Measurements from ENCODE around the gene CCNJL.

DNA sequence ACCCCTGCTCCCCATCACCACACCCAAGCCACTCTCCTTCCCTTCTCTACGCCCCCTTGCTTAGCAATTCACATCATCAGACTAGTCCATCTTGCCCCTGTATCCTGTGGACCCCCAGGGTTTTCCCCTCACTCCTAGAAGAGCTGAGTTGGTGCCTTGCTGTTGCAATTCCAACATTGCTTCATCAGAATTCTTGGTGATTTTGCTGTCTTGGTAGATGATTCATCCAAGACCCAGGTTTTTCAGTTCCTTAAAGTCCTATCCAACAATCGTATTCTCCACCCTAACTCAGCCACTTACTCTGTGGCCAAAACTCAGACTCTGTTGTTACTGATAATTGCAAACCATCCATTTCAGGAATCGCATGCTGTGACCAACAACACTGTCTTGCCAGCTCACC lies 21.4 kb upstream of the CCNJL start:
- TF ChIP-seq POLR2AphosphoS5 (IDR thresholded peaks at IDR 0.05; ENCODE audit: insufficient read depth in 1 of 2, low read depth in 1 of 2) = no peak
- TF ChIP-seq, protein P1, sequence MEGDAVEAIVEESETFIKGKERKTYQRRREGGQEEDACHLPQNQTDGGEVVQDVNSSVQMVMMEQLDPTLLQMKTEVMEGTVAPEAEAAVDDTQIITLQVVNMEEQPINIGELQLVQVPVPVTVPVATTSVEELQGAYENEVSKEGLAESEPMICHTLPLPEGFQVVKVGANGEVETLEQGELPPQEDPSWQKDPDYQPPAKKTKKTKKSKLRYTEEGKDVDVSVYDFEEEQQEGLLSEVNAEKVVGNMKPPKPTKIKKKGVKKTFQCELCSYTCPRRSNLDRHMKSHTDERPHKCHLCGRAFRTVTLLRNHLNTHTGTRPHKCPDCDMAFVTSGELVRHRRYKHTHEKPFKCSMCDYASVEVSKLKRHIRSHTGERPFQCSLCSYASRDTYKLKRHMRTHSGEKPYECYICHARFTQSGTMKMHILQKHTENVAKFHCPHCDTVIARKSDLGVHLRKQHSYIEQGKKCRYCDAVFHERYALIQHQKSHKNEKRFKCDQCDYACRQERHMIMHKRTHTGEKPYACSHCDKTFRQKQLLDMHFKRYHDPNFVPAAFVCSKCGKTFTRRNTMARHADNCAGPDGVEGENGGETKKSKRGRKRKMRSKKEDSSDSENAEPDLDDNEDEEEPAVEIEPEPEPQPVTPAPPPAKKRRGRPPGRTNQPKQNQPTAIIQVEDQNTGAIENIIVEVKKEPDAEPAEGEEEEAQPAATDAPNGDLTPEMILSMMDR (IDR thresholded peaks at IDR 0.05) = no peak
- no peak for TF ChIP-seq POLR2A (IDR thresholded peaks at IDR 0.05)

All from vagina (tissue), 2 donors.